HFFc6 (cell line): Measurements from ENCODE around the gene DGKZ. TPM values are rescaled to one million over a fixed set of nuclear protein-coding genes. Genes with fewer than 3 reads are reported as not detected.
"Not testable (repeated sequence)": the region's sequence is repeated elsewhere in the genome, so short reads cannot be mapped to it uniquely, and the experiment has no call there.

Source experiments
- DNase-seq: peaks from one replicate; pipeline ENCODE4 v3.0.0-alpha.2; 2018
- H3K27ac Mint-ChIP-seq: 2 replicates; pipeline ENCODE4 v1.8.0; 2020; ENCODE audit warnings: mild to moderate bottlenecking, mixed read lengths
- H3K27me3 Mint-ChIP-seq: 2 replicates; pipeline ENCODE4 v1.8.0; 2021; ENCODE audit warnings: mild to moderate bottlenecking, moderate library complexity, mixed read lengths; ENCODE audit not compliant: insufficient read depth
- H3K36me3 Mint-ChIP-seq: 2 replicates; pipeline ENCODE4 v1.8.0; 2021; ENCODE audit warnings: low read depth, mixed read lengths
- H3K4me1 Mint-ChIP-seq: 2 replicates; pipeline ENCODE4 v1.8.0; 2020; ENCODE audit warnings: low read depth, mixed read lengths
- H3K4me3 Mint-ChIP-seq: 2 replicates; pipeline ENCODE4 v1.8.0; 2020; ENCODE audit warnings: mild to moderate bottlenecking, moderate library complexity, mixed read lengths
- H3K9me3 Mint-ChIP-seq: 2 replicates; pipeline ENCODE4 v1.8.0; 2020; ENCODE audit warnings: mild to moderate bottlenecking, mixed read lengths
- CTCF ChIP-seq: fragments of 200-600 bp; sonication (generic); IDR thresholded peaks from 2 replicates; pipeline ENCODE4 v1.5.0; 2021; ENCODE audit warnings: antibody characterized with exemption, mild to moderate bottlenecking
- total RNA-seq, 6 experiments: library from RNA; stranded (reverse); fragmentation: NEBNext Ultra II Directional; extraction: Animal tissue kit (Norgen Biotek cat#: 25700); gene quantifications; 2 replicates in 1 of 6; 3 replicates in 5 of 6; pipeline ENCODE4 v1.2.3, GENCODE V29; 2021

The DGKZ gene
- total RNA-seq, 6 experiments from 2014 or later, result 40.4 to 49.8 (median 46.2) TPM

GRCh38 chr11:46370253-46370652 is 23.0 kb downstream of the DGKZ start:
- DNase-seq, result no peak
- Mint-ChIP-seq H3K4me3 (no peak overlapping the region), H3K36me3 (no peaks in the 10 kb centered on the region), H3K9me3 (no peaks in the 10 kb centered on the region), H3K27ac (no peak overlapping the region), H3K27me3 (no peaks in the 10 kb centered on the region), H3K4me1 (peaks cover 10% of the 10 kb centered on the region)
- no peak for TF ChIP-seq CTCF

GRCh38 chr11:46371262-46371661 is 24.0 kb downstream of the DGKZ start:
- not testable (repeated sequence) for H3K9me3 Mint-ChIP-seq, H3K27me3 Mint-ChIP-seq, H3K36me3 Mint-ChIP-seq, H3K27ac Mint-ChIP-seq, DNase-seq, H3K4me3 Mint-ChIP-seq
- H3K4me1 Mint-ChIP-seq, result peaks cover 10% of the 10 kb centered on the region

GRCh38 chr11:46372086-46372485 is 24.8 kb downstream of the DGKZ start:
- DNase-seq, result no peak
- Mint-ChIP-seq H3K27ac (no peak overlapping the region), H3K9me3 (no peaks in the 10 kb centered on the region), H3K36me3 (no peaks in the 10 kb centered on the region), H3K27me3 (no peaks in the 10 kb centered on the region), H3K4me3 (no peak overlapping the region), H3K4me1 (peaks cover 10% of the 10 kb centered on the region)
- no peak for TF ChIP-seq CTCF

GRCh38 chr11:46372501-46372900 is 25.2 kb downstream of the DGKZ start:
- not testable (repeated sequence) for H3K27ac Mint-ChIP-seq, H3K4me3 Mint-ChIP-seq, H3K27me3 Mint-ChIP-seq

GRCh38 chr11:46373787-46374740 is 26.8 kb downstream of the DGKZ start:
- Mint-ChIP-seq H3K27ac (no peak overlapping the region), H3K36me3 (no peaks in the 10 kb centered on the region), H3K4me1 (peaks cover 10% of the 10 kb centered on the region), H3K4me3 (no peak overlapping the region), H3K27me3 (no peaks in the 10 kb centered on the region), H3K9me3 (no peaks in the 10 kb centered on the region)
- DNase-seq, result no peak
- TF ChIP-seq CTCF, result no peak

More at GRCh38 chr11:46372501-46372900, 25.2 kb downstream of the DGKZ start:
- H3K4me1 Mint-ChIP-seq, result peaks cover 10% of the 10 kb centered on the region
- H3K36me3 Mint-ChIP-seq, H3K9me3 Mint-ChIP-seq, DNase-seq: not testable (repeated sequence)

GRCh38 chr11:46374815-46375214 is 27.6 kb downstream of the DGKZ start:
- Mint-ChIP-seq H3K27ac (no peak overlapping the region), H3K36me3 (no peaks in the 10 kb centered on the region), H3K27me3 (peaks cover 4% of the 10 kb centered on the region; the same call in 1 of the 2 replicates), H3K4me3 (no peak overlapping the region), H3K4me1 (0 out of 2 replicates have a peak, but pooled peaks cover 3% of the 10 kb centered on the region), H3K9me3 (no peaks in the 10 kb centered on the region)
- no peak for DNase-seq
- TF ChIP-seq CTCF, result no peak
